GM04503 (cell line): Measurements from ENCODE around the gene CENPE.
"Not testable (repeated sequence)": the region's sequence is repeated elsewhere in the genome, so short reads cannot be mapped to it uniquely, and the experiment has no call there.

Source experiments
- DNase-seq: peaks from one replicate; pipeline ENCODE4 v3.0.0-alpha.2; 2012; ENCODE audit warnings: low read depth

Gene CENPE, protein sequence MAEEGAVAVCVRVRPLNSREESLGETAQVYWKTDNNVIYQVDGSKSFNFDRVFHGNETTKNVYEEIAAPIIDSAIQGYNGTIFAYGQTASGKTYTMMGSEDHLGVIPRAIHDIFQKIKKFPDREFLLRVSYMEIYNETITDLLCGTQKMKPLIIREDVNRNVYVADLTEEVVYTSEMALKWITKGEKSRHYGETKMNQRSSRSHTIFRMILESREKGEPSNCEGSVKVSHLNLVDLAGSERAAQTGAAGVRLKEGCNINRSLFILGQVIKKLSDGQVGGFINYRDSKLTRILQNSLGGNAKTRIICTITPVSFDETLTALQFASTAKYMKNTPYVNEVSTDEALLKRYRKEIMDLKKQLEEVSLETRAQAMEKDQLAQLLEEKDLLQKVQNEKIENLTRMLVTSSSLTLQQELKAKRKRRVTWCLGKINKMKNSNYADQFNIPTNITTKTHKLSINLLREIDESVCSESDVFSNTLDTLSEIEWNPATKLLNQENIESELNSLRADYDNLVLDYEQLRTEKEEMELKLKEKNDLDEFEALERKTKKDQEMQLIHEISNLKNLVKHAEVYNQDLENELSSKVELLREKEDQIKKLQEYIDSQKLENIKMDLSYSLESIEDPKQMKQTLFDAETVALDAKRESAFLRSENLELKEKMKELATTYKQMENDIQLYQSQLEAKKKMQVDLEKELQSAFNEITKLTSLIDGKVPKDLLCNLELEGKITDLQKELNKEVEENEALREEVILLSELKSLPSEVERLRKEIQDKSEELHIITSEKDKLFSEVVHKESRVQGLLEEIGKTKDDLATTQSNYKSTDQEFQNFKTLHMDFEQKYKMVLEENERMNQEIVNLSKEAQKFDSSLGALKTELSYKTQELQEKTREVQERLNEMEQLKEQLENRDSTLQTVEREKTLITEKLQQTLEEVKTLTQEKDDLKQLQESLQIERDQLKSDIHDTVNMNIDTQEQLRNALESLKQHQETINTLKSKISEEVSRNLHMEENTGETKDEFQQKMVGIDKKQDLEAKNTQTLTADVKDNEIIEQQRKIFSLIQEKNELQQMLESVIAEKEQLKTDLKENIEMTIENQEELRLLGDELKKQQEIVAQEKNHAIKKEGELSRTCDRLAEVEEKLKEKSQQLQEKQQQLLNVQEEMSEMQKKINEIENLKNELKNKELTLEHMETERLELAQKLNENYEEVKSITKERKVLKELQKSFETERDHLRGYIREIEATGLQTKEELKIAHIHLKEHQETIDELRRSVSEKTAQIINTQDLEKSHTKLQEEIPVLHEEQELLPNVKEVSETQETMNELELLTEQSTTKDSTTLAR (N-terminal part only)

DNA sequence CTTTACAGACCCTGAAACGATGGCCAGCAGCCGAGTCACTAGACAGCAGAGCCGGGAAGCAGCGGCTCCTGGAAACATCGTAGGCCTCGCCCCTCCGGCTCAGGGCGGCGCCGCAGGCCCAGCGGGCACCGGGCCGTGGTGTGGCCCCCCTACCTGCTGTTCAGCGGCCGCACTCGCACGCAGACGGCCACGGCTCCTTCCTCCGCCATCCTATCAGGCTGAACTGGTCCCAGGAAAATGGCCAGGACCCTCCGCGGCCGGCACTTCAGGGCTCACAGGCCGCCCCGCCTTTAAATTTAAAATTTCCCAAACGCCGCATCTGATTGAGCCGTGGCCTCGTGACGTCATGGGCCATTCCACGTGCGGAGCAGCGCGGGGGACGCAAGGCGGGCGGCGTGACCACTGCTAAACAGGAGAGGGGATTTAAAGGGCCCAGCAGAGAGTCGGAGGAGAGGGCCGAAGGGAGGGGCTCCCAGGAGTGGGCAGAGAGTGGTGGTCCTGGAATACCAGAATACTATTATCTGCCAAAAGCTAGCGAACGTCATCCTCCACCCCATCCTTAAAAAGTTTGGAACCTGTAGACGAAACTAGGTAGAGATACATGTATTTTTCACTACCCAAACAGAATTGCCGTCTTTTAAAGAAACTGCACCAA lies at the start of gene CENPE:
Gene CENPE, minus strand, starts transcription at position 233 of the 655 bp plus-strand sequence. Its CDS starts 24 bp downstream, at position 209.
- peak; percentile 47 for DNase-seq

DNA sequence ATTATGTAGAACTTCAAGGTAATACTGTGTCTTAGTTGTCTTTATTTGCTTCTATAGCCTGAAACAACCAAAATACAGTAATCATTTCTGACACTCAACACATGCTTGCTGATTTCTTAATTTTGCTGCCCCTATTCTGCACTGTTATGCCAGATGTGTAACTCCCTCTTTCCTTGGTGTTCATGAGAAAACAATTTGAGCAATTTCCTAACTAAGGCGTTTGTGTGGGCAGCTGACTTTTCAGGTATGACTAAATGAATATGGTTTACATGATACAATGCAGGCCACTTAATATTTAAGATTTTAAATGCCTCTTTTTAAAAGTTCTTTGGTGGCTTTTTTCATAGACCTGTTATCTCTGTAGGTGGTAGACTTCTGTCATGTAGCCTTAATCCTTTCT lies 46.1 kb upstream of the CENPE start:
- no peak for DNase-seq

DNA sequence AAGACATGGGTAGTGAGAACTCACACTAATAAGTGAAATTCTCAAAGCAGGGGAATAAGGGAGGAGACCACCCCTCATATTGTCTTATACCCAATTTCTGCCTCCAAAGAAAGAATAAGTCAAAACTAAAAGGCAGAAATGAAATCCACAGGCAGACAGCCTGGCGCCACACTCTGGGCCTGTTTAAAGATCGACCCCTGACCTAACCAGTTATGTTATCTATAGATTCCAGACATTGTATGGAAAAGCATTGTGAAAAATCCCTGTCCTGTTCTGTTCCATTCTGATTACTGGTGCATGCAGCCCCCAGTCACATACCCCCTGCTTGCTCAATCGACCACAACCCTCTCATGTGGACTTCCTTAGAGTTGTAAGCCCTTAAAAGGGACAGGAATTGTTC lies 32.8 kb upstream of the CENPE start:
- not testable (repeated sequence) for DNase-seq

DNA sequence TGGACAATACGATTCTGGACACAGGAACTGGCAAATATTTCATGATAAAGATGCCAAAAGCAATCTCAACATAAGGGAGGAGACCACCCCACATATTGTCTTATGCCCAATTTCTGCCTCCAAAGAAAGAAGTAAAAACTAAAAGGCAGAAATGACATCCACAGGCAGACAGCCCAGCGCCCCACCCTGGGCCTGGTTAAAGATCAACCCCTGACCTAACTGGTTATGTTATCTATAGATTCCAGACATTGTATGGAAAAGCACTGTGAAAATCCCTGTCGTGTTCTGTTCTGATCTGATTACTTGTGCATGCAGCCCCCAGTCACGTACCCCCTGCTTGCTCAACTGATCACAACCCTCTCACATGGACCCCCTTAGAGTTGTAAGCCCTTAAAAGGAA lies 25.4 kb upstream of the CENPE start:
- DNase-seq: not testable (repeated sequence)

DNA sequence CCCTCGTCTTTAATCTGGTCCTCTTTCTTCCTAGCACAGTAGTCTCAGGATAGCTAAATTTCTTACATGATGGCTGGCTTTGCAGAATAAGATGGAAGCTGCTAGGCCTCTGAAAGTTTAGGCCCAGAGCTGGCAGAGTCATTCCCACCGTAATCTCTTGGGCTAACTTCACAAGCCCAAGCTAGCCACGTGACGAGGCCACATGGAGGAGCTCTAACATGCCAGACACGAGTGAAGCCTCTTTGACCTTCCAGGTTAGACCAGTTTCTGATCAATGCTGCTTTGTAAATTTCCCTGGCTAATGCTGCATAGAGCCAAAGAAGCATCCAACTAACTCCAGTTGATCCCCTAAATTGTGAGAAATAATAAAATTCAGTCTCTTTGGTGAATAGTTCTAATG lies 9.5 kb upstream of the CENPE start:
- DNase-seq: no peak

DNA sequence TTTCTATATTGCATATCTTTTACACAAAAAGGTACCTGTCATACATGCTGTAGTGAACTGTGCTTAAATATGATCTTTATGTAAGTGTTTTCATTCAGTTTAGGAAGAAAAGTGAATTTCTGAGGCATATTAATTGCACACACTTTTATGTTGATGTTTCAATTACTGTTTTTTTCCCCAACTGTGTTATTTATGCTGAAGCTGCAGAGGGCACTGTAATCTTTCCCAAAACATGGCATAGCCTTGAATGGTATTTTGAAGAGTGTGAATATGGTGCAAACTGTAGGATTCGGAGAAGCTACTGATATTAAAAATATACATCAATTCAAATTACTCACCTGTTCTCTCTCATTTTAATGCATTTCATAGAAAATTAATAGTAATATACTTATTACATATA lies 6.0 kb upstream of the CENPE start:
- DNase-seq: no peak

DNA sequence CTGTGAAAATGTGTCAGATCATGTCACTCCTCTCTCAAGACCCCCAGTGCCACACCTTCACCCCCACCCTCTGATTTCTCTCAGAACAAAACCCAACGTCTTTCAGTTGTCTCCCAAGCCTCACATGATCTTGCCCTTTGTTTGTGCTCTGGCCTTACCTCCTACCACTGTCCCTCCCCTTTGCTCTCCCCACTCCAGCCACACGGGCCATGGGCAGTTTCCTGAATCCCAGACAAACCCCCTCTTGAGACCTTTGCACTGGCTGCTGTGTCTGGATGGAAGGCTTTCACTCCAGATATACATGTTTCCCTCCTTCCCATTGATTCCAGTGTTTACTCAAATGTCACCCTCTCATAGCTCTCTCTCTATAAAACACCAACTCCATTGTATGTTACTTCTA lies 3.6 kb upstream of the CENPE start:
- no peak for DNase-seq

DNA sequence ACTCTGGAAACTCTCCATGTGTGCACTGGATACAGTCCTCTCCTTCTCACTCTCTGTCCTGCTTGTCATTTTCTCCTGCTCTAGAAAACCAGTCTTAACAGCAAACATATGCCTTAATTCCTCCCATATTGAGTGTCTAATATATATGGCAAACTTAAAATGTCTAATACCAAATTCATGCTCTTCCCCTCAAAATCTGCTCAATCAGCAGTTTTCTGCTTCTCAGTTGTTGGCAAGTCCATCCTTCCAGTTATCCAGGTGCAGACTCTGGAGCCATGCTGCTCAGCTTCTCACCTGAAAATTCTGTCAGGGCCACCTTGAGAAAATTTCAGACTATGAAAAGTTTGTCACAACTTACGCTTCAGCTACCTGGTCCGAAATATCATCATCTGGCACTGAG lies 3.1 kb upstream of the CENPE start:
- no peak for DNase-seq

DNA sequence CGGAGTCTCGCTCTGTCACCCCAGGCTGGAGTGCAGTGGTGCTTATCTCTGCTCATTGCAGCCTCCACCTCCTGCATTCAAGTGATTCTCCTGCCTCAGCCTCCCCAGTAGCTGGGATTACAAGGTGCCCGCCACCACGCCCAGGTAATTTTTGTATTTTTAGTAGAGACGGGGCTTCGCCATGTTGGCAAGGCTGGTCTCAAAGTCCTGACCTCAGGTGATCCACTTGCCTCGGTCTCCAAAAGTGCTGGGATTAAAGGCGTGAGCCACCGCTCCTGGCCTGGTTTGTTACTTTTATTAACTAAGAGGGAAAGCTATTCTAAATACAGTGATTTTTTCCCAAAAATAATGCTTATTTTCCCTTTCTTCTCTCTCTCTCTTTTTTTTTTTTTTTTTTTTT lies 866 bp upstream of the CENPE start:
- no peak for DNase-seq

DNA sequence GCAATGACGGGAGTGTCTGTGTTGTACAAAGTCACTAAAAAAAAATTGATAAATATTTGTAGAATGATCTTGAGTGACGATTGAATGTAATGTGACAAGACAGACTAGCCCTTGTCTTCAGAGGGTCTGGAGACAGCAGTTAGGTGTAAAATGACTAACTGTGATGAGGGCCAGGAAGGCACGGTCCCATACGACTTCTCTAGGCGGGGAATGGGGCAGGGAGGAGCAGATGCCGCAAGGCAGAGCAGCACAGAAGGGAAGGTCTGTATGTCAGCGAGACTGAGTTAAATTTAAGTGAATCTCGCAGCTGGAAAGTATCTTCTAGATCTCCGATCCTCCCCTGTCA lies 405 bp downstream of the CENPE start:
- peak; percentile 14 for DNase-seq

DNA sequence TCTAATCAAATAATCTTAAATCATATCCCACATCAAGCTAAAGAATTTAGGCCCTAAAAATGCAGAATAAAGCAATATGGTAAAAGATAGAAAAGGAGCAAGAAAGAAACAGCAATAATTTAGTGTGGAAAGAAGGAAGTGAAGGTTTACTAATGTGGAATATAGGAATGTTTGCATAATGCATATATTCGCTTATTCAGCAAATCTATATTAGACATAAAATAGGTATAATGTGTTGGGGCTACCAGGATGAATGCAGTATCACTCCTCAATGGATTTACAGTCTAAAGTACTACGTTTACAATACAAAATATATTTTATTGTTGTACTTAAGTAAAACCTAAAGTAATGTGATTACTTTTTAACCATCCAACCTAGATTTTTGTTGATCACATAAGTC lies 4.7 kb downstream of the CENPE start:
- no peak for DNase-seq

DNA sequence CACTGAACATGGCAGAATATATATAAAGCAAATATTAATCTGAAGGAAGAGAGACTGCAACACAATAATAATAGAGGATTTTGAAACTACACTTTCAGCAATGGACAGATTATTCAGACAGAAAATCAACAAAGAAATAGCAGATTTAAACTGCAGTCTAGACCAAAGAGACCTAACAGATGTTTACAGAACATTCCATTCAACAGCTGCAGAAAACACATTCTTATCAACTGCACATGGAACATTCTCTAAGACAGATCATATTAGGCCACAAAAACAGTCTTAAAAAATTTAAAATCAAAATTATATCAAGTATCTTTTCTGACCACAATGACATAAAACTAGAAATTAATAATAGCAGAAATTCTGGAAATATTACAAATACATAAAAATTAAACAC lies 27.1 kb downstream of the CENPE start:
- no peak for DNase-seq

DNA sequence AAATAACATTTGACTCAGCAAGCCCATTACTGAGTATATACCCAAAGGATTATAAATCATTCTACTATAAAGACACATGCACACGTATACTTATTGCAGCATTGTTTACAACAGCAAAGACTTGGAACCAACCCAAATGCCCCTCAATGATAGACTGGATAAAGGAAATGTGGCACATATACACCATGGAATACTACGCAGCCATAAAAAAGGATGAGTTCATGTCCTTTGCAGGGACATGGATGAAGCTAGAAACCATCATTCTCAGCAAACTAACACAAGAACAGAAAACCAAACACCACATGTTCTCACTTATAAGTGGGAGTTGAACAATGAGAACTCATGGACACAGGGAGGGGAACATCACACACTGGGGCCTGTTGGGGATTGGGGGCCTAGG lies 28.4 kb downstream of the CENPE start:
- DNase-seq: not testable (repeated sequence)

DNA sequence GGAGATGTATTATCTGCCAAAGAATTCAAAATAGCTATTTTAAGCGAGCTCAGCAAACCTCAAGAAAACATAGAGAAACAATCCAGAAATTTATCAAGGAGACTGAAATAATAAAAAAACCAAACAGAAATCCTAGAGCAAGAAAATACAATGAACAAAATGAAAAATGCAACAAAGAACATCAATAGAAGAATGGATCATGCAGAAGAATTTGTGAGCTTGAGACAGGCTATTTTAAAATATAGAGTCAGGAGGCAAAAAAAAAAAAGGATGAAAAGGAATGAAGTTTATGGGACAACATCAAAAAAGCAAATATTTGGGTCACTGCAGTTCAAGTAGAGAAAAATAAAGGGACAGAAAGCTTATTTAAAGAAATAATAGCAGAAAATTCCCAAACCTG lies 29.1 kb downstream of the CENPE start:
- DNase-seq: no peak

DNA sequence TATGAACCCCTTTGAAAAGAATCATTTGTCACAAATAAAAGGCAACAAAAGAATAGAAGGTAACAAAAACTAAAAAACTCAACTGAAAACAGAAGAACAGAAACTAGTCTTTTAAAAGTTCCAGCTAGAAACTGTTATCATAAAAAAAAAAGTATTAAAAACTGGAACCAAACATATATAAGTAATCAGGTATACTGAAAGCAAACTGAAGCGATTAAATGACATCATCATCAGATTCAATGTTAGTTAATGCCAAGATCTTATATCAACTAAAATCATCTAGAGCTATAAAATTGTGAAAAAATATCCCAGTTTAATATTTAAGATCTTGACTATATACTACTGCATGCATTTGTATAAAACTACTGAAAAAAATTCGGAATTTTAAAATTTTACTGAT lies 36.0 kb downstream of the CENPE start:
- no peak for DNase-seq

DNA sequence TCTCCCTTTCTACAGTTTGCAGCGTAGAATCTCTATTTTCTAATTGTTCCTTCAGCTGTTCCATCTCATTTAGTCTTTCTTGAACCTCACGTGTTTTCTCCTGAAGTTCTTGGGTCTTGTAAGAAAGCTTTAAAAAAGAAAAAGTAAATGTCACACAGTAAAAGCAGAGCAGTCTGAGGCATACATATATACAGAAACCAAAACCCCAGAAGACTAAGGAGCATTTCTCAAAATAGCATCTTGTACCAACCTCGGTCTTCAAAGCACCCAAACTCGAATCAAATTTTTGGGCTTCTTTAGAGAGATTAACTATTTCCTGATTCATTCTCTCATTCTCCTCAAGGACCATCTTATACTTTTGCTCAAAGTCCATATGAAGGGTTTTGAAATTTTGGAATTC lies 39.4 kb downstream of the CENPE start:
- DNase-seq: no peak

DNA sequence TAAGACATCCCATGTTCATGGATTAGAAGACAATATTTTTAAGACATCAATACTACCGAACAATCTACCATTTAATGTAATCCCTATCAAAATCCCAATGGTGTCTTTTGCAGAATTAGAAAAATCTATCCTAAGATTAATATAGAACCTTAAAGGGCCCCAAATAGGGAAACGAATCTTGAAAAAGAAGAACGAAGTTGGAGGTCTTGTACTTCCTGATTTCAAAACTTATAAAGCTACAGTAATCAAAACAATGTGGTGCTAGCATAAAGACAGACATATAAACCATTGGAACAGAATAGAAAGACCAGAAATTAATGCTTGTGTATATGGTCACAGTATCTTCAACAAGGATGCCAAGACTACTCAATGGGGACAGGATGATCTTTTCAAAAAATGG lies 42.0 kb downstream of the CENPE start:
- no peak for DNase-seq

DNA sequence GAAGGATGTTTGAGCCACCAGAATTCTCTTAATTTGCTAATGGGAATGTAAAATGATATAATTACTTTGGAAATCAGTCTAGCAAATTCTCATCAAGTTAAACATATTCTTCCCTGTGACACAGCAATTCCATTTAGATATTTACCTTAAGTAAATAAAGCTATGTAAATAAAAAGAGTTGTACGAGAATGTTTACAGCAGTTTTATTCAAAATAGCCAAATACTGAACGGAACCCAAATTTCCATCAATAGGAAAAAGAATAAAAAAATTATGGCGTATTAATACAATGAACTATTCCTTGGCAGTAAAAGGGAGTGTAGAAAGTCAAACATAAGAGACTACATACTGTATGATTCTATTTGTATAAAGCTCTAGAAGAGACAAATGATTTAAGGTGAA lies 45.8 kb downstream of the CENPE start:
- no peak for DNase-seq

DNA sequence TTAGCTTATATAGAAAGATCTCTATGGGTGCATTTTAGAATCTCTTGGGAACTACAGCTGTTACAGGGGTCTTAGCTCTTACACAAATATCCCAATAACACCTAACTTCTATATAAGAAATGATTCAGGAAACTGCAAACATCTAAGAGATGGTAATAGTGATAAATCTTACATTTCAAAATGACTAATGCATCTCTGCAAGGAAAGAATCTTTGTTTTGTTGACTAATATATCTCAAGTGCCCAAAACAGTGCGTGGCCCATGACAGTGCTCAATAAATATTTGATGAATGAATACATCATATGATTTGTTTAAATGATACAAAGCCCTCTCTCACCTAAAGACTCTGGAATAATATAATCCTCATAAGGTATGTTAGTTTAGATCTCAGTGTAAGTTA lies 47.5 kb downstream of the CENPE start:
- peak; percentile 22 for DNase-seq

DNA sequence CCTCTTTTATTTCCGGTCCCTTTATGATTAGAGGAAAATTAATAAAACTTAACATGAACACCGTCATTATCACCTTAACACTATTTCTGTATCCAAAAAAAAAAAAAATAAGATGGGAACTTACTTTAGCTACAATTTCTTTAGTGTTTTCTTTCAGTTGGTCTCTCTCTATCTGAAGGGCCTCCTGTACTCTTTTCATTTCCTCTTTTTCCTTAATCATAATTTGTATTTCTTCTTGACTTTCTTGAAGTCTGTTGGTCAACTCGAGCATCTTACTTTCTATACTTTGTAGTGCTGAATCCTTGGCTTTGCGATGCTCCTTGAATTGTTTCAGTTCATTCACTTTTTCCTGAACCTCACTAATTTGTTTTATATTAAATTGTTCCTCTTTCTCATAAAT lies 53.2 kb downstream of the CENPE start:
- DNase-seq: no peak

DNA sequence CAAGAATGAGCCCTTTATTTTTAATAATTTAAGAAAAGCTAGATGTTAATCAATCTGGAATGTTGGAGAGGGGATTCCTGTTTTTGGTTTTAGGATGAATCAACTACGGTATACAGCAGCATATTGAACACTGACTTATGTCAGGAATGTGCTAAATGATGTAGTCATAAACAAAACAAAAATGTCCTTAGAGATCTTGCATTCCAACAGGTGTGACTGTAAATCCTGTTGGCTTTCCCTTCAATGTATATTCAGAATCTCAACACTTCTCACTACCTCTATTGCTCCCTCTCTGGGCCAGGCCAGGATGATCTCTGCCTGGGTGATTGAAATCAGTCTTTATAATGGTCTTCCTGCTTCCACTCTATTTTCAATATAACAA lies 60.7 kb downstream of the CENPE start:
- no peak for DNase-seq
